Right cardiac atrium (tissue), 5 donors: ENCODE data around the gene NR2C2. TPM values are rescaled to one million over a fixed set of nuclear protein-coding genes. Genes with fewer than 3 reads are reported as not detected.

Experiments used
- ATAC-seq, 2 donors: fragments of 200-7000 bp; cut with Tn5 transposase; one replicate each; pipeline versions ENCODE4 v1.8.0 to v1.9.1; 2020; ENCODE audit warnings: moderate library complexity in 2 of 2, mild to moderate bottlenecking in 1 of 2
- DNase-seq, 3 donors: peaks; one replicate each; pipeline ENCODE4 v3.0.0-alpha.2; 2020
- H3K27ac ChIP-seq: one replicate; pipeline ENCODE4 v1.5.1; 2013; ENCODE audit warnings: mild to moderate bottlenecking, low read length, control low read depth, moderate library complexity
- H3K27me3 ChIP-seq: one replicate; pipeline ENCODE4 v1.6.1; 2013; ENCODE audit not compliant: control insufficient read depth, insufficient read depth
- H3K4me1 ChIP-seq: one replicate; pipeline ENCODE4 v1.6.1; 2013; ENCODE audit warnings: low read length; ENCODE audit not compliant: control insufficient read depth, insufficient read depth
- H3K4me3 ChIP-seq: one replicate; pipeline ENCODE4 v1.5.1; 2013; ENCODE audit warnings: low read length, control low read depth
- H3K9me3 ChIP-seq: one replicate; pipeline ENCODE4 v1.6.1; 2013; ENCODE audit warnings: low read length; ENCODE audit not compliant: control insufficient read depth
- WGBS: extraction: QIAGEN DNeasy Blood & Tissue Kit; methylation state at CpG from one replicate; pipeline ENCODE4 v1.1.7; 2013; 5-methylcytosine and 5-hydroxymethylcytosine counted together
- intact Hi-C, 4 donors: fragments of 100-400 bp; cut with DNase I; formaldehyde crosslinking; loops; one replicate each; pipeline versions ENCODE4 v1.11.0 to v1.14.0; 2022 to 2023
- polyA plus RNA-seq: library from polyadenylated mRNA; stranded (reverse); fragments of 200-250 nt; gene quantifications from one replicate; pipeline ENCODE4 v1.2.3, GENCODE V29; 2013
- total RNA-seq, 4 donors: library from RNA; stranded (reverse); fragmentation: NEBNext Ultra II Directional; extraction: Animal tissue kit (Norgen Biotek cat#: 25700); gene quantifications; one replicate each; pipeline ENCODE4 v1.2.1, GENCODE V29; 2021
- donor health status: healthy with polysubstance abuse.
- donor health status: DM: no; HTN: yes; CAD: no.
- donor health status: DM: no; HTN: no; CAD: no.
- donor health status: DM: no; HTN: yes; CAD: no; lungs with severe emphysema.
- donor health status: DM: yes; HTN: yes; CAD: no.

The NR2C2 gene
- total and polyA plus RNA-seq, 5 donors: 8.3 to 36.0 (median 32.0) TPM

- Histone ChIP-seq H3K27me3 (no peaks in the 10 kb centered on the region), H3K4me1 (no peaks in the 10 kb centered on the region), H3K27ac (no peak overlapping the region), H3K4me3 (no peak overlapping the region), H3K9me3 (no peaks in the 10 kb centered on the region)
- WGBS: 81% methylated on average over 21 of the region's 21 CpGs
- ATAC-seq (no peak), DNase-seq (no peak)
- intact Hi-C loops: loop anchor here (2.0 to 10.0 kb wide), 6 partner anchors 129 to 283 kb away; partner anchors contain the start of genes C3orf20 (in 1 of the 4) and CAPN7 (in 1 of the 4)
Observed at GRCh38 chr3:14921811-14922705, 25.3 kb upstream of the NR2C2 start.

- H3K4me1 ChIP-seq: no peaks in the 10 kb centered on the region
- WGBS: 94% methylated on average over 13 of the region's 13 CpGs
- ATAC-seq (no peak), DNase-seq (no peak)
- no peak overlapping the region for H3K27ac ChIP-seq
- no peak overlapping the region for H3K4me3 ChIP-seq
- intact Hi-C loops: loop anchor here in 3 of 4 donors (5.0 to 10.0 kb wide), 3 partner anchors 131 to 282 kb away; partner anchors contain the start of gene CAPN7 (in 1 of the 3)
- H3K9me3 ChIP-seq: no peaks in the 10 kb centered on the region
- no peaks in the 10 kb centered on the region for H3K27me3 ChIP-seq
Observed at GRCh38 chr3:14922863-14923262, 24.5 kb upstream of the NR2C2 start.

- ATAC-seq: no peak
Observed at GRCh38 chr3:14923476-14923875, 23.9 kb upstream of the NR2C2 start.

GRCh38 chr3:14925729-14926591 lies 21.4 kb upstream of the NR2C2 start:
- DNase-seq (no peak), ATAC-seq (no peak)
- Histone ChIP-seq H3K4me3 (no peak overlapping the region), H3K27me3 (no peaks in the 10 kb centered on the region), H3K27ac (no peak overlapping the region), H3K4me1 (no peaks in the 10 kb centered on the region), H3K9me3 (no peaks in the 10 kb centered on the region)
- 65% methylated on average over 9 of the region's 9 CpGs for WGBS
- intact Hi-C loops: loop anchor here in 1 of 4 donors (10.0 kb wide), 1 partner anchor 279 kb away; the partner anchor contains the start of gene CAPN7

More at GRCh38 chr3:14923476-14923875, 23.9 kb upstream of the NR2C2 start:
- no peaks in the 10 kb centered on the region for H3K4me1 ChIP-seq
- 88% methylated on average over 6 of the region's 6 CpGs for WGBS
- no peak for DNase-seq
- no peaks in the 10 kb centered on the region for H3K27me3 ChIP-seq
- no peaks in the 10 kb centered on the region for H3K9me3 ChIP-seq
- intact Hi-C loops: loop anchor here in 3 of 4 donors (5.0 to 10.0 kb wide), 3 partner anchors 131 to 281 kb away; partner anchors contain the start of gene CAPN7 (in 1 of the 3)
- no peak overlapping the region for H3K4me3 ChIP-seq
- no peak overlapping the region for H3K27ac ChIP-seq

GRCh38 chr3:14926592-14926991 lies 20.8 kb upstream of the NR2C2 start:
- Histone ChIP-seq H3K9me3 (no peaks in the 10 kb centered on the region), H3K27ac (no peak overlapping the region), H3K4me1 (no peaks in the 10 kb centered on the region), H3K4me3 (no peak overlapping the region), H3K27me3 (no peaks in the 10 kb centered on the region)
- intact Hi-C loops: loop anchor here in 1 of 4 donors (10.0 kb wide), 1 partner anchor 278 kb away; the partner anchor contains the start of gene CAPN7
- 74% methylated on average over 1 of the region's 1 CpG for WGBS
- ATAC-seq: no peak
- DNase-seq: no peak

- DNase-seq: no peak
- ATAC-seq: no peak
- H3K27ac ChIP-seq: no peak overlapping the region
- H3K27me3 ChIP-seq: no peaks in the 10 kb centered on the region
- H3K9me3 ChIP-seq: no peaks in the 10 kb centered on the region
- no peaks in the 10 kb centered on the region for H3K4me1 ChIP-seq
- no peak overlapping the region for H3K4me3 ChIP-seq
- 91% methylated on average over 5 of the region's 5 CpGs for WGBS
- intact Hi-C loops: loop anchor here in 1 of 4 donors (10.0 kb wide), 1 partner anchor 277 kb away; the partner anchor contains the start of gene CAPN7
Observed at GRCh38 chr3:14927308-14927707, 20.1 kb upstream of the NR2C2 start.

GRCh38 chr3:14929310-14930074 lies 17.9 kb upstream of the NR2C2 start:
- no peak for ATAC-seq
- no peaks in the 10 kb centered on the region for H3K27me3 ChIP-seq
- intact Hi-C loops: loop anchor here in 1 of 4 donors (10.0 kb wide), 1 partner anchor 275 kb away; the partner anchor contains the start of gene CAPN7
- no peak for DNase-seq
- no peaks in the 10 kb centered on the region for H3K4me1 ChIP-seq
- no peak overlapping the region for H3K27ac ChIP-seq
- no peaks in the 10 kb centered on the region for H3K9me3 ChIP-seq
- WGBS: 77% methylated on average over 2 of the region's 2 CpGs
- no peak overlapping the region for H3K4me3 ChIP-seq

- no peaks in the 10 kb centered on the region for H3K4me1 ChIP-seq
- 82% methylated on average over 7 of the region's 7 CpGs for WGBS
- intact Hi-C loops: no loop called here
- ATAC-seq (no peak), DNase-seq (no peak)
- H3K27me3 ChIP-seq: no peaks in the 10 kb centered on the region
- H3K4me3 ChIP-seq: no peak overlapping the region
- H3K9me3 ChIP-seq: no peaks in the 10 kb centered on the region
- H3K27ac ChIP-seq: no peak overlapping the region
Observed at GRCh38 chr3:14933820-14934425, 13.5 kb upstream of the NR2C2 start.

- no peak overlapping the region for H3K4me3 ChIP-seq
- H3K9me3 ChIP-seq: no peaks in the 10 kb centered on the region
- H3K4me1 ChIP-seq: no peaks in the 10 kb centered on the region
- peak in 1 of 2 donors; percentile 17 for ATAC-seq
- H3K27me3 ChIP-seq: no peaks in the 10 kb centered on the region
- intact Hi-C loops: no loop called here
- no peak overlapping the region for H3K27ac ChIP-seq
- 89% methylated on average over 6 of the region's 6 CpGs for WGBS
- no peak for DNase-seq
Observed at GRCh38 chr3:14935592-14936345, 11.6 kb upstream of the NR2C2 start.
